Omental fat pad (tissue), 4 donors: Measurements from ENCODE around the gene SUB1. TPM values are rescaled to one million over a fixed set of nuclear protein-coding genes. Genes with fewer than 3 reads are reported as not detected.

Source experiments
- ATAC-seq: fragments of 150-250 bp; one replicate; pipeline ENCODE4 v1.9.1; 2016; ENCODE audit warnings: mild to moderate bottlenecking, moderate library complexity; ENCODE audit not compliant: low FRiP score
- DNase-seq: peaks from one replicate; pipeline ENCODE4 v3.0.0-alpha.2; 2019; ENCODE audit warnings: low spot score
- CTCF ChIP-seq, 3 donors: fragments of 450-650 bp; IDR thresholded peaks; one replicate each; pipeline ENCODE4 v1.5.1; 2016 to 2017; ENCODE audit warnings: antibody characterized with exemption in 3 of 3, mild to moderate bottlenecking in 3 of 3, moderate library complexity in 2 of 3
- total RNA-seq, 4 donors: library from RNA; depleted of rRNA; stranded (reverse); fragments of >200 nt; gene quantifications; one replicate each; pipeline ENCODE4 v1.1.0, GENCODE V29; 2016

Gene SUB1
- total RNA-seq, 4 donors from 2014 or later = 202 to 235 (median 223) TPM

DNA sequence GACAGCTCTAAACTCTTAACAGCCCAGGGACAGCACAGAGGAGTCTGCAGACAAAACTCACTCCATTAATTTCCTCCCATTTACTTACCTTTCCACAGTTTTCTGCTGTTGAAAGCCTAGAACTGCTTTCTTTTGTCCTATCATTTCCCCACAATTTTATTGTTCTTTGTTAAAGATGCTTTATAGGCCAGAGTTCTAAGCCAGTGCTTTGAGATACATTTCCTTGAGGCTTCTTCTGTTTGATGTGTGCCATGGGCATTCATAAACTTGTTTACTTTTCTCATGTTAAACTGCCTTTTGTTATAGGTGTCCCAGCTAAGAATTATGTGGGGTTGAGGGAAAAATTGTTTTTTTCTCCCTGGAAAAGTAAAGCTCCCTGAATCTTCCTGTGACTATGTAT lies 25.9 kb upstream of the SUB1 start:
- no peak for TF ChIP-seq CTCF (IDR thresholded peaks at IDR 0.05)
- DNase-seq (no peak), ATAC-seq (no peak)

GRCh38 chr5:32559921-32560320 lies 25.4 kb upstream of the SUB1 start:
- ATAC-seq = no peak
- TF ChIP-seq CTCF (IDR thresholded peaks at IDR 0.05) = no peak
- no peak for DNase-seq

DNA sequence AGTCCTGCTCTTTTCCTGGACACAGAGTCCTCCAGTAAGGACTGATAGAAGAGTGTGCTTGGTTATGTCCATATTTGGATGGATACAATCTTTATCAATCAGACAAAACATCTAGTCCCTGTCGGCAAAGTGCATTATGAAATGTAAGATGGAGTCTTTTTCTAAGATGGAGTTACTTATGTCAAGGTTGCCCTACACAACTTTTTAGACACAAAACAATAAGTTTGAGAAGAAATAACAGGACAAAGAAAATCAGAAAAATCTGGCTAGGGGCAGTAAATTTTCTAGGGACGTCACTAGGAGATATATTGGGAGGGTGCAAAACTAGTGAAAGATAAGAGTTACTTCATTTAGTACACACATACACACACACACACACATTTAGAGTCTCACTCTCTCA lies 23.3 kb upstream of the SUB1 start:
- DNase-seq (no peak), ATAC-seq (no peak)
- no peak for TF ChIP-seq CTCF (IDR thresholded peaks at IDR 0.05)

DNA sequence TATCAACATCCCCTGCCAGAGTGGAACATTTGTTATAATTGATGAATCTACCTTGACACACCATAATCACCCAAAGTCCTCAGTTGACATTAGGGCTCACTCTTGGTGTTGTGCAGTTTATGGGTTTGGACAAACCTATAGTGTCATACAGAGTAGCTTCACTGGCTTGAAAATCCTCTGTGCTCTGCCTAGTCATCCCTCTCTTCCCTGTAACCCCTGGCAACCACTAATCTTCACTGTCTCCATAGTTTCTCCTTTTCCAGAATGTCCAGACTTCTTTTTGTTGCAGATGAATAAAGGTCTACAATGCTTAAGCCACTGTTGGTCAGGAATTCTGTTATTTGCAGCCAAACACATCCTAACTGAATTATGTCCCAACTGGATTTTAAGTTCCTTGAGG lies 22.5 kb upstream of the SUB1 start:
- DNase-seq (no peak), ATAC-seq (no peak)
- no peak for TF ChIP-seq CTCF (IDR thresholded peaks at IDR 0.05)

- ATAC-seq = no peak
- TF ChIP-seq CTCF (IDR thresholded peaks at IDR 0.05) = no peak
- DNase-seq = no peak
These were observed 21.7 kb upstream of the SUB1 start for GRCh38 chr5:32563614-32564013.

DNA sequence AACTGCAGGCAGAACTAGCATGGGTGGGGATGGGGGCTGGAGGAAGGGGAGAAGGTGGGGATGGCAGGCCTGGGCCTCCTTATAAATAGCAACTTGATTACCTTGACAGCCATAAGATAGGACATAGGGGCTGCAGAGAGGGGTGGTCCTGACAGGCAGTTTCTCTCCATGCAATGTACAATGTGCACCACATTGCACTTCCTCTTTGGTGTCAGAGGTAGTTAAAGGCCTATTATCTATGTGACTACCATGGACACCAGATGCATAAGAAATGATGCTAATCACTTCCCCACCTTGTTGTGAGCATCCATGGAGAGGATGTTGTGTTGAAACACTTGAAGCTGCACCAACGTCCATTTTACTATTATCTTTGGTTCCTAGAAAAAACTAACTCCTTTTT lies 20.2 kb upstream of the SUB1 start:
- DNase-seq (no peak), ATAC-seq (no peak)
- TF ChIP-seq CTCF (IDR thresholded peaks at IDR 0.05) = no peak

DNA sequence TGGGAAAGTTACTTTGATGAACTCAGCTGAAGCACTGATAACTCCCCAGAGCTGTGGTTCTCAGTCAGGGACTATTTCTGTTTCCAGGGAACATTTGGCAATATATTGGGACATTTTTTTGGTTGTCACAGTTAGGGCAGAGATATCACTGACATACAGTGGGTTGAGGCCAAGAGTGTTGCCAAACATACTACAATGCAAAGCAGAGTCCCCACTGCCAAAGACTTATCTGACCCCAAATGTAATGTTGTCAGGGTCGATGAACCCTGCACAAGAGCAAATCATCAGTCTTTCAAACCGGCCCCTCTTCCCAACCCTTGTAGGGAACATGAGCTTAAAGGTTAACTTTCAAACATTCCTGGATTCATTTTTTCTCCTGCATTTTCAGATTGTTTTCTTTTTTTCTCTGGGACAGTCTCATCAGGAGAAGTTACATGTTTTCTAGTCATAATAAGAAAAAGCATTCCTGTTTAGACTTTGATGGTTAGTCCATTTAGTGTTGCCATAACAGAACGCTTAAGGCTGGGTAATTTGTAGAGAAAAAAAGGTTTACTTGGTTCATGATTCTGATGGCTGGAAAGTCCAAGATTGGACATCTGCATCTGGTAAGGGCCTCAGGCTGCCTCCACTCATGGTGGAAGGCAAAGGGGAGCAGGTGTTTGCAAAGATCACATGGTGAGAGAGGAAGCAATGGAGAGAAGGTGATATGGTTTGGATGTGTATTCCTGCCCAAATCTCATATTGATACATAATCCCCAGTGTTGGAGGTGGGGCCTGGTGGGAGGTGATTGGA lies 18.8 kb upstream of the SUB1 start:
- ATAC-seq (no peak), DNase-seq (no peak)
- no peak for TF ChIP-seq CTCF (IDR thresholded peaks at IDR 0.05)
